ENCODE data around the gene SUCLG2.

GRCh38 chr3:67357610-67358458 is 296.6 kb downstream of the SUCLG2 start:
- TF ChIP-seq CTCF (IDR thresholded peaks at IDR 0.05) (no peak), POLR2AphosphoS5 (IDR thresholded peaks at IDR 0.05) (no peak), EP300 (IDR thresholded peaks at IDR 0.05) (no peak)
